Stimulated activated CD4-positive, alpha-beta T cell treated with anti-CD3 and anti-CD28 coated beads, Interleukin-4, amount 100 ng/mL, for 24 hours (primary cell): ENCODE data around the gene FMNL3.

Source experiments
- DNase-seq: peaks from one replicate; pipeline ENCODE4 v3.0.0-alpha.2; 2020

FMNL3 gene

GRCh38 chr12:49674318-49674981, 32.8 kb downstream of the FMNL3 start:
- no peak for DNase-seq

- no peak for DNase-seq
These were observed 33.5 kb downstream of the FMNL3 start for GRCh38 chr12:49673446-49674317.

GRCh38 chr12:49672301-49673217, 34.6 kb downstream of the FMNL3 start:
- DNase-seq = no peak

- DNase-seq = peak; percentile 57
These were observed 36.0 kb downstream of the FMNL3 start for GRCh38 chr12:49671031-49671765.

- DNase-seq = no peak
These were observed 37.4 kb downstream of the FMNL3 start for GRCh38 chr12:49669796-49670195.

- DNase-seq = peak; percentile 28
These were observed 39.7 kb downstream of the FMNL3 start for GRCh38 chr12:49667325-49668090.

- no peak for DNase-seq
These were observed 41.0 kb downstream of the FMNL3 start for GRCh38 chr12:49666176-49666575.

GRCh38 chr12:49665384-49665783, 41.8 kb downstream of the FMNL3 start:
- no peak for DNase-seq

GRCh38 chr12:49664591-49665239, 42.5 kb downstream of the FMNL3 start:
- no peak for DNase-seq

- no peak for DNase-seq
These were observed 43.0 kb downstream of the FMNL3 start for GRCh38 chr12:49664167-49664566.

- peak; percentile 73 for DNase-seq
These were observed 44.0 kb downstream of the FMNL3 start for GRCh38 chr12:49662998-49663843.

- DNase-seq = no peak
These were observed 45.5 kb downstream of the FMNL3 start for GRCh38 chr12:49661746-49662145.

GRCh38 chr12:49661191-49661590, 46.0 kb downstream of the FMNL3 start:
- DNase-seq = peak; percentile 50

- no peak for DNase-seq
These were observed 47.5 kb downstream of the FMNL3 start for GRCh38 chr12:49659753-49660152.

- DNase-seq = no peak
These were observed 48.9 kb downstream of the FMNL3 start for GRCh38 chr12:49658276-49658675.

- no peak for DNase-seq
These were observed 51.5 kb downstream of the FMNL3 start for GRCh38 chr12:49655595-49656236.

- DNase-seq = no peak
These were observed 52.5 kb downstream of the FMNL3 start for GRCh38 chr12:49654715-49655114.

GRCh38 chr12:49652921-49653520, 54.2 kb downstream of the FMNL3 start:
- no peak for DNase-seq

- DNase-seq = no peak
These were observed 55.4 kb downstream of the FMNL3 start for GRCh38 chr12:49651855-49652254.
